Thyroid gland (tissue), 4 donors: ENCODE measurements around the gene MIEF1. TPM values are rescaled to one million over a fixed set of nuclear protein-coding genes. Genes with fewer than 3 reads are reported as not detected.
A peak's percentile ranks its signal among the peaks of the same experiment; 100 is the strongest.

ENCODE experiments used
- DNase-seq, 2 donors: peaks; one replicate each; pipeline ENCODE4 v3.0.0-alpha.2; 2019
- H3K27ac ChIP-seq, 3 donors: fragments of 200-600 bp; sonication (generic); 1 replicate in 2 of 3; 2 replicates in 1 of 3; pipeline ENCODE4 v1.5.1; 2016 to 2019; ENCODE audit warnings: mild to moderate bottlenecking in 1 of 3, moderate library complexity in 1 of 3
- H3K27me3 ChIP-seq: fragments of 200-600 bp; sonication (generic); one replicate; pipeline ENCODE4 v1.5.1; 2019
- H3K36me3 ChIP-seq, 2 donors: fragments of 200-600 bp; sonication (generic); one replicate each; pipeline ENCODE4 v1.5.1; 2016 to 2019
- H3K4me1 ChIP-seq, 2 donors: fragments of 200-600 bp; sonication (generic); one replicate each; pipeline ENCODE4 v1.5.1; 2017 to 2019
- H3K4me3 ChIP-seq, 3 donors: fragments of 200-600 bp; sonication (generic); replicated peaks in 1 of 3; 1 replicate in 2 of 3; 2 replicates in 1 of 3; pipeline ENCODE4 v1.5.1; 2016; ENCODE audit warnings: mild to moderate bottlenecking in 1 of 3
- H3K9me3 ChIP-seq: fragments of 200-600 bp; sonication (generic); one replicate; pipeline ENCODE4 v1.5.1; 2017
- POLR2A ChIP-seq, 2 donors: fragments of 450-650 bp; IDR thresholded peaks; one replicate each; pipeline ENCODE4 v1.6.1; 2017; ENCODE audit warnings: antibody characterized with exemption in 2 of 2, mild to moderate bottlenecking in 2 of 2, moderate library complexity in 1 of 2
- WGBS, 2 donors: methylation state at CpG; one replicate each; pipeline ENCODE4 v1.1.5; 2017; 5-methylcytosine and 5-hydroxymethylcytosine counted together
- intact Hi-C: fragments of 100-400 bp; cut with DNase I; formaldehyde crosslinking; loops from one replicate; pipeline ENCODE4 v1.15.1; 2023
- total RNA-seq, 4 donors: library from RNA; depleted of rRNA; stranded (reverse); fragments of >200 nt; gene quantifications; one replicate each; pipeline ENCODE4 v1.2.3, GENCODE V29; 2016
- TF ChIP-seq, protein P1 (sequence below), 6 experiments: fragments of 200-600 bp in 3 of 6; fragments of 450-650 bp in 3 of 6; sonication (generic) in 3 of 6; IDR thresholded peaks; one replicate each; pipeline ENCODE4 v1.5.1; 2016 to 2019; ENCODE audit warnings: antibody characterized with exemption in 6 of 6, mild to moderate bottlenecking in 2 of 6, inconsistent platforms in 1 of 6, moderate library complexity in 1 of 6

Gene MIEF1
- total RNA-seq, 4 donors from 2014 or later, result 21.4 to 30.5 (median 26.7) TPM

DNA sequence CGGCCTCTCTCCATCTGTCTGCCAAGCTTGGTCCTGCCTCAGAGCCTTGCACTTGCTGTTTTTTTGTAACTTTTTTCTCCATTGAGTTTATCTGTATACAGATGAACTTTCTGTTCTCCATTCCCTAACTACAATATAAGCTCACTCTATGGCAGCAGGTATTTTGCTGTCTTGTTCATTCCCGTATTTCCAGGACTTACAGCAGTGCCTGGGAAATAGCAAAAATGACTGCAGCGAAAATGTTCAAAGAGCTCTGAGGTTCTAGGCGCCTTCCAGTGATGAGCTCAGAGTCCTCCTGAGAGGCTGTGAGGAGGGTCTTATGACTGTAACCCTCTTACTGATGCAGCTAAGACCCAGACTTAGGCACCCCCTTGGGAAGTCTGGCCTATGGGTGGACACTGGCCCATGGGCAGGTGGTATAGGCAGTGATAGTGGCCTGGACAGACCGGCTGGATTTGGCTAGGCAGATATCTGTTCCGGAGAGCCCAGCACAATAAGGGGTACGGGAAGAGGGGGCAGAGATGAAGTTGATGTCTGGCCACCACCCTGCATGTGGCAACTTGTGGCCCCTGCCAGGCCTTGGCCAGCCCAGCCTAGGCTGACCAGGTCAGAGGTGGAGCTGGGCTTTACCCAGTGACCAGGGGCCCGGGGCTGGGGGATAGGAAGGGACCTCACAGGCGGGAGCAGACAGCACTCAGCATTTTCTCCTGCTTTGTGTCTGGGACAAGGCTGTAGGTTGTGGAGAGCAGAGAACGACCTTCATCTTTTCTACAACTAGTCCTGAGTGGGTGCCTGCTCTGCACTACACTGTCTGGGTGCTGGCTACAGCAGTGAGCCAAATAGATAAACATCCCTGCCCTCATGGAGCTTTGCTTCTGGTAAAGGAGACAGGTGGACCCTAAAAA lies 22.9 kb downstream of the MIEF1 start:
- Histone ChIP-seq H3K9me3 (no peaks in the 10 kb centered on the region), H3K4me3 (no peak overlapping the region), H3K4me1 (peaks cover 45 to 62% of the 10 kb centered on the region in 2 donors), H3K27me3 (no peaks in the 10 kb centered on the region), H3K36me3 (peaks cover 29 to 48% of the 10 kb centered on the region in 2 donors), H3K27ac (no peak overlapping the region)
- WGBS, 2 donors, result 81 to 87% methylated on average over 7 to 10 of the region's 10 CpGs
- no peak for TF ChIP-seq POLR2A (IDR thresholded peaks at IDR 0.05)
- TF ChIP-seq, protein P1, sequence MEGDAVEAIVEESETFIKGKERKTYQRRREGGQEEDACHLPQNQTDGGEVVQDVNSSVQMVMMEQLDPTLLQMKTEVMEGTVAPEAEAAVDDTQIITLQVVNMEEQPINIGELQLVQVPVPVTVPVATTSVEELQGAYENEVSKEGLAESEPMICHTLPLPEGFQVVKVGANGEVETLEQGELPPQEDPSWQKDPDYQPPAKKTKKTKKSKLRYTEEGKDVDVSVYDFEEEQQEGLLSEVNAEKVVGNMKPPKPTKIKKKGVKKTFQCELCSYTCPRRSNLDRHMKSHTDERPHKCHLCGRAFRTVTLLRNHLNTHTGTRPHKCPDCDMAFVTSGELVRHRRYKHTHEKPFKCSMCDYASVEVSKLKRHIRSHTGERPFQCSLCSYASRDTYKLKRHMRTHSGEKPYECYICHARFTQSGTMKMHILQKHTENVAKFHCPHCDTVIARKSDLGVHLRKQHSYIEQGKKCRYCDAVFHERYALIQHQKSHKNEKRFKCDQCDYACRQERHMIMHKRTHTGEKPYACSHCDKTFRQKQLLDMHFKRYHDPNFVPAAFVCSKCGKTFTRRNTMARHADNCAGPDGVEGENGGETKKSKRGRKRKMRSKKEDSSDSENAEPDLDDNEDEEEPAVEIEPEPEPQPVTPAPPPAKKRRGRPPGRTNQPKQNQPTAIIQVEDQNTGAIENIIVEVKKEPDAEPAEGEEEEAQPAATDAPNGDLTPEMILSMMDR (IDR thresholded peaks at IDR 0.05), result no peak
- intact Hi-C loops, result loop anchor here (5.0 to 10.0 kb wide), 4 partner anchors 33 to 353 kb away; partner anchors contain the start of genes PDGFB and SYNGR1
- DNase-seq, result no peak

GRCh38 chr22:39525658-39525975 lies 23.5 kb downstream of the MIEF1 start:
- Histone ChIP-seq H3K4me1 (peaks cover 48 to 65% of the 10 kb centered on the region in 2 donors), H3K27me3 (no peaks in the 10 kb centered on the region), H3K36me3 (peaks cover 29 to 48% of the 10 kb centered on the region in 2 donors), H3K27ac (no peak overlapping the region), H3K4me3 (no peak overlapping the region), H3K9me3 (no peaks in the 10 kb centered on the region)
- 68 to 82% methylated on average over 4 of the region's 4 CpGs for WGBS, 2 donors
- no peak for TF ChIP-seq POLR2A (IDR thresholded peaks at IDR 0.05)
- TF ChIP-seq, protein P1 (IDR thresholded peaks at IDR 0.05), result no peak
- DNase-seq, result no peak
- intact Hi-C loops, result loop anchor here (5.0 to 10.0 kb wide), 4 partner anchors 33 to 353 kb away; partner anchors contain the start of genes PDGFB and SYNGR1

DNA sequence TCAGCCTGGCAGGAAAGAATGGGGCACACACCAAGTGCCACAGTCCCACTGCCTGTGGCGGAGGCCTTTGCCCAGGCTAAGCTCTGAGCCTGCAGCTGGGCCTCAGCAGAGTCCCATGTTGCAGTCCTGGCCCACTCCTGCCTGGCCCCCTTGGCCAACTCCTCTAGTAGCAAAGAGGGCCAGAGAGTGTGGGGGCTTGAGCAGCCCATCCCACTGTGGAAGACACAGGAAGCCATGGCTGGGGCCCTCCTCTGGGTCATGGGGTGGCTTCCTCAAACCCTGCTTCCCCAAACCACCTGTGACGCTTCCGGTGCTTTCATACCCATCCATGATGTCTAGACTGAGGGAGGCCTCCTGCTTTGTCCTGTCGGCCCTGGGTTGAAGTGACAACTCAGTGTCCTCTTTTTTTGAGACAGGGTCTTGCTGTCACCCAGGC lies 24.7 kb downstream of the MIEF1 start:
- no peaks in the 10 kb centered on the region for H3K9me3 ChIP-seq
- TF ChIP-seq POLR2A (IDR thresholded peaks at IDR 0.05), result no peak
- TF ChIP-seq, protein P1 (IDR thresholded peaks at IDR 0.05), result no peak
- 84 to 88% methylated on average over 4 of the region's 4 CpGs for WGBS, 2 donors
- peaks cover 23 to 37% of the 10 kb centered on the region in 2 donors for H3K36me3 ChIP-seq
- H3K4me3 ChIP-seq, result no peak overlapping the region
- DNase-seq, result no peak
- intact Hi-C loops, result loop anchor here (5.0 to 10.0 kb wide), 4 partner anchors 34 to 354 kb away; partner anchors contain the start of genes PDGFB and SYNGR1
- no peaks in the 10 kb centered on the region for H3K27me3 ChIP-seq
- H3K27ac ChIP-seq, result no peak overlapping the region
- peaks cover 51 to 70% of the 10 kb centered on the region in 2 donors for H3K4me1 ChIP-seq

DNA sequence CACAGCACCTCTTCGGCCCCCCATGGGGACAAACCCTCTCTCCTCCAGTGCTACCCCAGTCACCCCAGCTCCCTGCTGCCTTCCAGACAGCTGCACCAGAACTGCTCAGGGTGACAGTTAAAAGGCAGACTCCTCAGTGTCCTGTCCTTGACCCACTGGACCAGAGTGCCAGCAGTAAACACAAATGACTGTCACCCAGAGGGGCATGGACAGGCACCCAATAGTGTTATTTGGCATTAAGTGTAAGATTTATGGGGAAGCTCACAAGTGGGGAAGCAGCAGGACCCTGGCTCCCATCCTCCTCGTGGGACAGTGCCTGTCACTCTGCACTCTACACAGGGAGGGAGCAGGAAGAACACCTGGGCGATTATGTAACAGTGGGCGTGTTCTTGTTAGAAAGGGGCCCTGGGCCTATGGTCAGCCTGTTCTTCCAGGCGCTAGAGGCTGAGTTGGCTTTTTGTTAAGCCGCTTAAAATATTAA lies 25.4 kb downstream of the MIEF1 start:
- intact Hi-C loops, result loop anchor here (5.0 to 10.0 kb wide), 4 partner anchors 35 to 355 kb away; partner anchors contain the start of genes PDGFB and SYNGR1
- no peak for TF ChIP-seq POLR2A (IDR thresholded peaks at IDR 0.05)
- TF ChIP-seq, protein P1 (IDR thresholded peaks at IDR 0.05), result no peak
- peak overlapping the region in 1 of 3 donors; percentile 36 for H3K27ac ChIP-seq
- DNase-seq, result peak; percentile 38 to 43
- H3K4me3 ChIP-seq, result no peak overlapping the region
- H3K4me1 ChIP-seq, result peaks cover 46 to 64% of the 10 kb centered on the region in 2 donors
- H3K27me3 ChIP-seq, result no peaks in the 10 kb centered on the region
- 67 to 75% methylated on average over 6 of the region's 6 CpGs for WGBS, 2 donors
- H3K9me3 ChIP-seq, result no peaks in the 10 kb centered on the region
- peaks cover 15 to 29% of the 10 kb centered on the region in 2 donors for H3K36me3 ChIP-seq
